ENCODE measurements around the gene TSPAN11. TPM values are rescaled to one million over a fixed set of nuclear protein-coding genes. Genes with fewer than 3 reads are reported as not detected.

TSPAN11 gene
- polyA plus RNA-seq, 2 of the 4 experiments (the other 2 are of a cell fraction) = 0.01 to 0.06 TPM

DNA sequence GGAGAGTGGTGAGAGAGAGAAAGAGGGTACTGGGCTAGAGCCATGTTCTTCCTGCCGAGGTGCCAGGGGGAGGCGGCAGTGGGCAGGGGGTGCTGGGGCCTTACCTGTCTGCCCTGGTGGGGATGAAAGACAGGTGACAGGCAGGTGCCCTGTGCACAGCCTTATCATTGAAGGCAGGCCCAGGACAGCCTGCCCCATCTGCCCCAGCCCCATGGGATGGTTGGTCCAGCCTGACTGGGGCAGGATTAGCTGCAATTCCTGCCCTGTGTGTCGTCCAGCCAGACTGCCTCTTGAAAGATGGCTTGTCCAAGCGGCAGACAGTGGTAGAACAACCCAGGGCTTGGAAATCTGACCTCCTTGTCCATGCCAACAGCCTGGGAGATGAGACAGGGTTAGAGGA lies 67.2 kb downstream of the TSPAN11 start (continued):
- TF ChIP-seq EHMT2 (IDR thresholded peaks at IDR 0.05; ENCODE audit: low read depth) (no peak), CHD4 (IDR thresholded peaks at IDR 0.05; ENCODE audit: borderline replicate concordance) (no peak)
- TF ChIP-seq, protein P1, sequence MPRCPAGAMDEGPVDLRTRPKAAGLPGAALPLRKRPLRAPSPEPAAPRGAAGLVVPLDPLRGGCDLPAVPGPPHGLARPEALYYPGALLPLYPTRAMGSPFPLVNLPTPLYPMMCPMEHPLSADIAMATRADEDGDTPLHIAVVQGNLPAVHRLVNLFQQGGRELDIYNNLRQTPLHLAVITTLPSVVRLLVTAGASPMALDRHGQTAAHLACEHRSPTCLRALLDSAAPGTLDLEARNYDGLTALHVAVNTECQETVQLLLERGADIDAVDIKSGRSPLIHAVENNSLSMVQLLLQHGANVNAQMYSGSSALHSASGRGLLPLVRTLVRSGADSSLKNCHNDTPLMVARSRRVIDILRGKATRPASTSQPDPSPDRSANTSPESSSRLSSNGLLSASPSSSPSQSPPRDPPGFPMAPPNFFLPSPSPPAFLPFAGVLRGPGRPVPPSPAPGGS (IDR thresholded peaks at IDR 0.05) = no peak

DNA sequence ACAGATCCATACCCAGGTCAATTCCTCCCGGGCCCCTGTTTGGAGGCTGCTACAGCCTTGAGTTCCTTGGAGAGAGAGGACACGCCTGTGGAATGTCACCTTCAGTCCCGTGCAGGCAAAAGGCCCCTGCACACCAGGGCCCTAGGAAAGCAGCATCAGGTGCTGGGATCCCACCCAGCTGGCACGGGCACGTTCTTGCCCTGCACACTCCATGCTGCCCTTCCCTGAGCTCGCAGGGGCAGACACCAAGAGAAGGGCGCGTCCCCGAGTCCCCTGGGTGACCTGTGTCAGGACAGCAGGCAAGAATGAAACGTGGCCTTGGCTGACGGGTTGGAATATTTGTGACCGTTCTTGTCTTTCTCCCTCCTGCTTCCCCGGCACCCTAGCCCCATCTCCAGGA lies 67.7 kb downstream of the TSPAN11 start:
- no peak overlapping the region for H3K4me3 ChIP-seq
- ChIA-PET POLR2A (no interaction called here), CTCF (interaction anchor here (3.2 kb wide), 1 partner anchor 8 kb away, joined by 12 read pairs; no protein-coding TSS in a partner anchor)
- DNase-seq (ENCODE audit: low read depth in 1 of 2, low spot score in 1 of 2) = no peak
- no peak for FAIRE-seq
- no peak overlapping the region for H3K27ac ChIP-seq
- no peak for TF ChIP-seq CBX2 (IDR thresholded peaks at IDR 0.05; ENCODE audit: borderline replicate concordance, low read depth)
- TF ChIP-seq, protein P2, sequence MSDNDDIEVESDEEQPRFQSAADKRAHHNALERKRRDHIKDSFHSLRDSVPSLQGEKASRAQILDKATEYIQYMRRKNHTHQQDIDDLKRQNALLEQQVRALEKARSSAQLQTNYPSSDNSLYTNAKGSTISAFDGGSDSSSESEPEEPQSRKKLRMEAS (IDR thresholded peaks at IDR 0.05) = no peak
- TF ChIP-seq, protein P3, sequence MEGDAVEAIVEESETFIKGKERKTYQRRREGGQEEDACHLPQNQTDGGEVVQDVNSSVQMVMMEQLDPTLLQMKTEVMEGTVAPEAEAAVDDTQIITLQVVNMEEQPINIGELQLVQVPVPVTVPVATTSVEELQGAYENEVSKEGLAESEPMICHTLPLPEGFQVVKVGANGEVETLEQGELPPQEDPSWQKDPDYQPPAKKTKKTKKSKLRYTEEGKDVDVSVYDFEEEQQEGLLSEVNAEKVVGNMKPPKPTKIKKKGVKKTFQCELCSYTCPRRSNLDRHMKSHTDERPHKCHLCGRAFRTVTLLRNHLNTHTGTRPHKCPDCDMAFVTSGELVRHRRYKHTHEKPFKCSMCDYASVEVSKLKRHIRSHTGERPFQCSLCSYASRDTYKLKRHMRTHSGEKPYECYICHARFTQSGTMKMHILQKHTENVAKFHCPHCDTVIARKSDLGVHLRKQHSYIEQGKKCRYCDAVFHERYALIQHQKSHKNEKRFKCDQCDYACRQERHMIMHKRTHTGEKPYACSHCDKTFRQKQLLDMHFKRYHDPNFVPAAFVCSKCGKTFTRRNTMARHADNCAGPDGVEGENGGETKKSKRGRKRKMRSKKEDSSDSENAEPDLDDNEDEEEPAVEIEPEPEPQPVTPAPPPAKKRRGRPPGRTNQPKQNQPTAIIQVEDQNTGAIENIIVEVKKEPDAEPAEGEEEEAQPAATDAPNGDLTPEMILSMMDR (IDR thresholded peaks at IDR 0.05) = no peak
- TF ChIP-seq KDM5A (IDR thresholded peaks at IDR 0.05) = no peak
- TF ChIP-seq HOXB5 (CRISPR knock-in tag; IDR thresholded peaks at IDR 0.05) = no peak
- TF ChIP-seq POLR2A (IDR thresholded peaks at IDR 0.05; ENCODE audit: low read length) = no peak
- no peak for TF ChIP-seq CHD2 (IDR thresholded peaks at IDR 0.05; ENCODE audit: low read length, partially characterized antibody)
- no peak for TF ChIP-seq ZNF302 (CRISPR knock-in tag; IDR thresholded peaks at IDR 0.05)
- no peaks in the 10 kb centered on the region for H3K4me1 ChIP-seq
- ATAC-seq = no peak
- no peak overlapping the region for H3K4me2 ChIP-seq
- WGBS (ENCODE audit: missing lambda C conversion rate) = 74% methylated on average over 12 of the region's 13 CpGs
- H3K9me3 ChIP-seq = no peaks in the 10 kb centered on the region

DNA sequence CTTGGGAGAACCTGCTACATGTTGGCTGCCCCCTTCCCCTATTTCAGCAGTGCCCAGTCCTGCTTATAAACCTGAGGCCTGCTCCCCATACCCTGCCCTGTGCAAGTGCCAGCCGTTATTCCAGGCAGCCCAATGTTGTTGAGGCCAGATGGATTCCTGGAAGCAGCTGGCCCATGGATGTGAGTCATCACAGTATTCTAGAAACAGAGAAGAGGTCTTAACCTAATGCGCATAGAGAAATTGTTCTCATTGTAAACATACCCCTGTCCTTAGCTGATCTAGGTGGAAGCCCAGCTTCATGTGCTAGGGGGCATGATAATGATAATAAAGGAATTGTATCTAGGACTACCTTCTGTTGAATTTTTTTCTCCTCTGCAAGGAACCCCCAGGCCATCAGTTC lies 69.7 kb downstream of the TSPAN11 start:
- no peak for DNase-seq (ENCODE audit: low read depth in 1 of 2, low spot score in 1 of 2)
- WGBS (ENCODE audit: missing lambda C conversion rate) = 60% methylated on average over 2 of the region's 2 CpGs
- Histone ChIP-seq H3K4me2 (no peak overlapping the region), H3K4me3 (no peak overlapping the region), H3K27ac (no peak overlapping the region), H3K4me1 (no peaks in the 10 kb centered on the region), H3K9me3 (no peaks in the 10 kb centered on the region)
- TF ChIP-seq HEYL (CRISPR knock-in tag; IDR thresholded peaks at IDR 0.05) (no peak), RAD21 (conservative IDR thresholded peaks at IDR 0.05 in 1 of 2, IDR thresholded peaks at IDR 0.05 in 1 of 2) (no peak), FOSL2 (IDR thresholded peaks at IDR 0.05) (no peak), FOSL2 (CRISPR knock-in tag; IDR thresholded peaks at IDR 0.05) (no peak), ZNF302 (CRISPR knock-in tag; IDR thresholded peaks at IDR 0.05) (no peak), CBX8 (IDR thresholded peaks at IDR 0.05) (no peak), JUNB (IDR thresholded peaks at IDR 0.05) (no peak), EHMT2 (IDR thresholded peaks at IDR 0.05; ENCODE audit: low read depth) (no peak), NR3C1 (IDR thresholded peaks at IDR 0.05) (no peak), CBX2 (IDR thresholded peaks at IDR 0.05; ENCODE audit: borderline replicate concordance, low read depth) (no peak), EHF (CRISPR knock-in tag; IDR thresholded peaks at IDR 0.05) (no peak), RFX5 (IDR thresholded peaks at IDR 0.05) (no peak)
- TF ChIP-seq, protein P1 (IDR thresholded peaks at IDR 0.05) = no peak
- TF ChIP-seq, protein P4, sequence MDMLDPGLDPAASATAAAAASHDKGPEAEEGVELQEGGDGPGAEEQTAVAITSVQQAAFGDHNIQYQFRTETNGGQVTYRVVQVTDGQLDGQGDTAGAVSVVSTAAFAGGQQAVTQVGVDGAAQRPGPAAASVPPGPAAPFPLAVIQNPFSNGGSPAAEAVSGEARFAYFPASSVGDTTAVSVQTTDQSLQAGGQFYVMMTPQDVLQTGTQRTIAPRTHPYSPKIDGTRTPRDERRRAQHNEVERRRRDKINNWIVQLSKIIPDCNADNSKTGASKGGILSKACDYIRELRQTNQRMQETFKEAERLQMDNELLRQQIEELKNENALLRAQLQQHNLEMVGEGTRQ (IDR thresholded peaks at IDR 0.05) = no peak
- TF ChIP-seq, protein P5, sequence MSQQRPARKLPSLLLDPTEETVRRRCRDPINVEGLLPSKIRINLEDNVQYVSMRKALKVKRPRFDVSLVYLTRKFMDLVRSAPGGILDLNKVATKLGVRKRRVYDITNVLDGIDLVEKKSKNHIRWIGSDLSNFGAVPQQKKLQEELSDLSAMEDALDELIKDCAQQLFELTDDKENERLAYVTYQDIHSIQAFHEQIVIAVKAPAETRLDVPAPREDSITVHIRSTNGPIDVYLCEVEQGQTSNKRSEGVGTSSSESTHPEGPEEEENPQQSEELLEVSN (IDR thresholded peaks at IDR 0.05; ENCODE audit: borderline replicate concordance, low read depth) = no peak
- ChIA-PET CTCF (interaction anchor here (1.3 to 3.2 kb wide), 3 partner anchors 10 to 145 kb away, joined by 4 to 12 read pairs (median 6); no protein-coding TSS in a partner anchor), POLR2A (no interaction called here)
- FAIRE-seq = no peak
- ATAC-seq = no peak

All from A549 (cell line).